Measurements from ENCODE around the gene PHF12. TPM values are rescaled to one million over a fixed set of nuclear protein-coding genes. Genes with fewer than 3 reads are reported as not detected.

PHF12 gene
- total RNA-seq, 1 experiment from 2014 or later: 35.7 TPM

DNA sequence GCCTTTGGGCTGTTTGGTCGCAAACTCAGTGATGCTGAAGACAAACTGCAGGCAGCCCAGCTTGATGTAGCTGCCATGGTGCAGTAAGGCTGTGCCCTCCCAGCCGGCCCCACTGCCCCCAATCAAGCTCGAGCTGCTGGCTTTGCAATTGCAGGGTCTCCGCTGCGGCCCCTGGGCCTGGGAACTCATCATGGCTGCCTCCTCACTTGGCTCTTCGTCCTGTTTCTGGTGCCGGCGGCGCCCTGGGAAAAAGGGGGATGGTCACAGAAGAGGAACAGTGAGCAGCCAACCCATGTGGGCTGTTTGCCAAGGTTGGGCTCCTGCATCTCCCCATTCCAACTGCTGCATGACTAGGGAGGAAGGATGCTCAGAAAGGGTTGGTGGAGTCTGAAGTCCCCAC is 45.0 kb downstream of the PHF12 start:
- Histone ChIP-seq H3K9me3 (ENCODE audit: control insufficient read depth in 1 of 2, insufficient read depth in 1 of 2, low read depth in 1 of 2, low read length in 2 of 2) (no peaks in the 10 kb centered on the region), H2AFZ (ENCODE audit: low read depth, low read length, poor library complexity, severe bottlenecking) (no peak overlapping the region), H3K4me1 (ENCODE audit: control insufficient read depth in 1 of 2, insufficient read depth in 2 of 2, low read length in 2 of 2) (peaks cover 7 to 16% of the 10 kb centered on the region in 2 experiments; a peak in 3 of 4 replicates), H3K4me3 (replicated peaks in 1 of 2; ENCODE audit: low read depth in 1 of 2, low read length in 2 of 2) (no peak overlapping the region), H3K4me2 (ENCODE audit: low read length) (no peak overlapping the region), H3K27me3 (ENCODE audit: insufficient read depth, low read length) (no peaks in the 10 kb centered on the region), H3K27ac (ENCODE audit: low read depth, low read length) (no peak overlapping the region), H3K9me2 (ENCODE audit: insufficient read depth) (no peaks in the 10 kb centered on the region), H3K9ac (ENCODE audit: low read length) (no peak overlapping the region), H3K79me2 (ENCODE audit: insufficient read depth, low read length) (no peaks in the 10 kb centered on the region), H3K36me3 (ENCODE audit: control insufficient read depth in 1 of 2, insufficient read depth in 2 of 2, low read length in 2 of 2) (peaks cover 31 to 39% of the 10 kb centered on the region in 2 experiments; a peak in 3 of 4 replicates), H4K20me1 (ENCODE audit: insufficient read depth) (no peaks in the 10 kb centered on the region)
- TF ChIP-seq ELF1 (IDR thresholded peaks at IDR 0.05; ENCODE audit: borderline replicate concordance, low read depth): no peak
- no peak for TF ChIP-seq EZH2 (IDR thresholded peaks at IDR 0.05)
- TF ChIP-seq POLR2A (IDR thresholded peaks at IDR 0.05; ENCODE audit: borderline replicate concordance, extremely low read depth, insufficient read depth, insufficient read length): no peak
- TF ChIP-seq FOSL1 (IDR thresholded peaks at IDR 0.05; ENCODE audit: low read depth): no peak
- TF ChIP-seq RAD21 (IDR thresholded peaks at IDR 0.05; ENCODE audit: low read depth): no peak
- TF ChIP-seq, protein P1, sequence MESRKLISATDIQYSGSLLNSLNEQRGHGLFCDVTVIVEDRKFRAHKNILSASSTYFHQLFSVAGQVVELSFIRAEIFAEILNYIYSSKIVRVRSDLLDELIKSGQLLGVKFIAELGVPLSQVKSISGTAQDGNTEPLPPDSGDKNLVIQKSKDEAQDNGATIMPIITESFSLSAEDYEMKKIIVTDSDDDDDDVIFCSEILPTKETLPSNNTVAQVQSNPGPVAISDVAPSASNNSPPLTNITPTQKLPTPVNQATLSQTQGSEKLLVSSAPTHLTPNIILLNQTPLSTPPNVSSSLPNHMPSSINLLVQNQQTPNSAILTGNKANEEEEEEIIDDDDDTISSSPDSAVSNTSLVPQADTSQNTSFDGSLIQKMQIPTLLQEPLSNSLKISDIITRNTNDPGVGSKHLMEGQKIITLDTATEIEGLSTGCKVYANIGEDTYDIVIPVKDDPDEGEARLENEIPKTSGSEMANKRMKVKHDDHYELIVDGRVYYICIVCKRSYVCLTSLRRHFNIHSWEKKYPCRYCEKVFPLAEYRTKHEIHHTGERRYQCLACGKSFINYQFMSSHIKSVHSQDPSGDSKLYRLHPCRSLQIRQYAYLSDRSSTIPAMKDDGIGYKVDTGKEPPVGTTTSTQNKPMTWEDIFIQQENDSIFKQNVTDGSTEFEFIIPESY (IDR thresholded peaks at IDR 0.05; ENCODE audit: extremely low read depth, insufficient replicate concordance, low read length): no peak
- TF ChIP-seq JUND (IDR thresholded peaks at IDR 0.05): no peak
- TF ChIP-seq SIN3A (IDR thresholded peaks at IDR 0.05; ENCODE audit: low read depth): no peak
- TF ChIP-seq, protein P2, sequence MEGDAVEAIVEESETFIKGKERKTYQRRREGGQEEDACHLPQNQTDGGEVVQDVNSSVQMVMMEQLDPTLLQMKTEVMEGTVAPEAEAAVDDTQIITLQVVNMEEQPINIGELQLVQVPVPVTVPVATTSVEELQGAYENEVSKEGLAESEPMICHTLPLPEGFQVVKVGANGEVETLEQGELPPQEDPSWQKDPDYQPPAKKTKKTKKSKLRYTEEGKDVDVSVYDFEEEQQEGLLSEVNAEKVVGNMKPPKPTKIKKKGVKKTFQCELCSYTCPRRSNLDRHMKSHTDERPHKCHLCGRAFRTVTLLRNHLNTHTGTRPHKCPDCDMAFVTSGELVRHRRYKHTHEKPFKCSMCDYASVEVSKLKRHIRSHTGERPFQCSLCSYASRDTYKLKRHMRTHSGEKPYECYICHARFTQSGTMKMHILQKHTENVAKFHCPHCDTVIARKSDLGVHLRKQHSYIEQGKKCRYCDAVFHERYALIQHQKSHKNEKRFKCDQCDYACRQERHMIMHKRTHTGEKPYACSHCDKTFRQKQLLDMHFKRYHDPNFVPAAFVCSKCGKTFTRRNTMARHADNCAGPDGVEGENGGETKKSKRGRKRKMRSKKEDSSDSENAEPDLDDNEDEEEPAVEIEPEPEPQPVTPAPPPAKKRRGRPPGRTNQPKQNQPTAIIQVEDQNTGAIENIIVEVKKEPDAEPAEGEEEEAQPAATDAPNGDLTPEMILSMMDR (IDR thresholded peaks at IDR 0.05 in 2 of 3, conservative IDR thresholded peaks at IDR 0.05 in 1 of 3; ENCODE audit: borderline replicate concordance in 1 of 3, insufficient read depth in 1 of 3, low read depth in 2 of 3, low read length in 2 of 3): no peak
- no peak for TF ChIP-seq CEBPB (IDR thresholded peaks at IDR 0.05; ENCODE audit: low read depth)
- TF ChIP-seq SP1 (IDR thresholded peaks at IDR 0.05; ENCODE audit: low read depth): no peak
- no peak for TF ChIP-seq YY1 (IDR thresholded peaks at IDR 0.05; ENCODE audit: extremely low read depth, insufficient replicate concordance, low read depth, low read length)
- ChIA-PET POLR2A (no interaction called here), RAD21 (ENCODE audit: low non-redundant PET in 1 of 2, low total read pairs in 2 of 2, uncharacterized antibody in 2 of 2, unreplicated experiment in 2 of 2) (no interaction called here), CTCF (interaction anchor here (1.8 kb wide), 1 partner anchor 12 kb away, joined by 4 read pairs; no protein-coding TSS in a partner anchor)
- DNase-seq (ENCODE audit: low read depth, low spot score): no peak
- intact Hi-C loops (cut with micrococcal nuclease): loop anchor here (10.0 kb wide), 1 partner anchor 261 kb away; the partner anchor contains the start of gene BLTP2
- ATAC-seq: no peak
- no TSS peak for BruUV-seq (replicated peaks)
